PFSK-1 (cell line): ENCODE results near the gene CATSPERE.

ENCODE experiments used
- FOXP2 ChIP-seq: optimal IDR thresholded peaks from 2 replicates; pipeline ENCODE3; 2011; ENCODE audit warnings: borderline replicate concordance, control low read depth, inconsistent platforms; ENCODE audit not compliant: insufficient read depth; ENCODE audit errors: extremely low read length, extremely low read depth
- POLR2AphosphoS5 ChIP-seq: IDR thresholded peaks from 2 replicates; pipeline ENCODE4 v1.6.1; 2012; ENCODE audit warnings: low read depth, mild to moderate bottlenecking, control low read depth, low read length, moderate library complexity
- SIN3A ChIP-seq: IDR thresholded peaks from 2 replicates; pipeline ENCODE4 v1.6.1; 2012; ENCODE audit warnings: mild to moderate bottlenecking, low read length, moderate library complexity, borderline replicate concordance; ENCODE audit not compliant: insufficient read depth
- TAF1 ChIP-seq: IDR thresholded peaks from 2 replicates; pipeline ENCODE4 v1.6.1; 2012; ENCODE audit warnings: low read length, control low read depth, borderline replicate concordance; ENCODE audit not compliant: insufficient read depth
- TF ChIP-seq, protein P1 (sequence below), 2 experiments: IDR thresholded peaks; 2 replicates each; pipeline versions ENCODE4 v1.6.1 to v1.8.0; 2011 to 2012; ENCODE audit warnings: low read depth in 2 of 2, low read length in 2 of 2, control low read depth in 1 of 2, inconsistent platforms in 1 of 2, mild to moderate bottlenecking in 1 of 2, moderate library complexity in 1 of 2; ENCODE audit not compliant: insufficient read depth in 1 of 2

The CATSPERE gene

DNA sequence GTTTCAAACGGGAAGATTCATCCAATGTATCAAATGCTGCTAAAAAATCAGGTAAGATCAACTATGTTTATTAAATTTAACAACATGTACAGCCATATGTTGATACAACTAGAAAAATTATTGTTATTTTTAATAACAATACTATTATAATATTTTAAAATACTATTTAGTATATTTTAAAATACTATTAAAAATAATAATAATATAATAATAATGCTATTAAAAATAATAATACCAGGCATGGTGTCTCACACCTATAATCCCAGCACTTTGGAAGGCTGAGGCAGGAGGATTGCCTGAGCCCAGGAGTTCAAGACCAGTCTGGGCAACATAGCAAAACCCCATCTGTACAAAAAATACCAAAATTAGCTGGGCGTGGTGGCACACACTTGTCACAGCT lies 54.6 kb downstream of the CATSPERE start:
- TF ChIP-seq POLR2AphosphoS5 (no peak), FOXP2 (no peak), SIN3A (no peak), TAF1 (no peak)
- TF ChIP-seq, protein P1, sequence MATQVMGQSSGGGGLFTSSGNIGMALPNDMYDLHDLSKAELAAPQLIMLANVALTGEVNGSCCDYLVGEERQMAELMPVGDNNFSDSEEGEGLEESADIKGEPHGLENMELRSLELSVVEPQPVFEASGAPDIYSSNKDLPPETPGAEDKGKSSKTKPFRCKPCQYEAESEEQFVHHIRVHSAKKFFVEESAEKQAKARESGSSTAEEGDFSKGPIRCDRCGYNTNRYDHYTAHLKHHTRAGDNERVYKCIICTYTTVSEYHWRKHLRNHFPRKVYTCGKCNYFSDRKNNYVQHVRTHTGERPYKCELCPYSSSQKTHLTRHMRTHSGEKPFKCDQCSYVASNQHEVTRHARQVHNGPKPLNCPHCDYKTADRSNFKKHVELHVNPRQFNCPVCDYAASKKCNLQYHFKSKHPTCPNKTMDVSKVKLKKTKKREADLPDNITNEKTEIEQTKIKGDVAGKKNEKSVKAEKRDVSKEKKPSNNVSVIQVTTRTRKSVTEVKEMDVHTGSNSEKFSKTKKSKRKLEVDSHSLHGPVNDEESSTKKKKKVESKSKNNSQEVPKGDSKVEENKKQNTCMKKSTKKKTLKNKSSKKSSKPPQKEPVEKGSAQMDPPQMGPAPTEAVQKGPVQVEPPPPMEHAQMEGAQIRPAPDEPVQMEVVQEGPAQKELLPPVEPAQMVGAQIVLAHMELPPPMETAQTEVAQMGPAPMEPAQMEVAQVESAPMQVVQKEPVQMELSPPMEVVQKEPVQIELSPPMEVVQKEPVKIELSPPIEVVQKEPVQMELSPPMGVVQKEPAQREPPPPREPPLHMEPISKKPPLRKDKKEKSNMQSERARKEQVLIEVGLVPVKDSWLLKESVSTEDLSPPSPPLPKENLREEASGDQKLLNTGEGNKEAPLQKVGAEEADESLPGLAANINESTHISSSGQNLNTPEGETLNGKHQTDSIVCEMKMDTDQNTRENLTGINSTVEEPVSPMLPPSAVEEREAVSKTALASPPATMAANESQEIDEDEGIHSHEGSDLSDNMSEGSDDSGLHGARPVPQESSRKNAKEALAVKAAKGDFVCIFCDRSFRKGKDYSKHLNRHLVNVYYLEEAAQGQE (IDR thresholded peaks at IDR 0.05; ENCODE audit: insufficient read depth in 1 of 2, low read depth in 2 of 2, low read length in 2 of 2), result no peak

- no peak for TF ChIP-seq POLR2AphosphoS5
- TF ChIP-seq SIN3A, result no peak
- TF ChIP-seq, protein P1 (IDR thresholded peaks at IDR 0.05; ENCODE audit: insufficient read depth in 1 of 2, low read depth in 2 of 2, low read length in 2 of 2), result no peak
- TF ChIP-seq FOXP2, result no peak
- no peak for TF ChIP-seq TAF1
These were observed 75.2 kb downstream of the CATSPERE start for GRCh38 chr1:244536316-244536715.

DNA sequence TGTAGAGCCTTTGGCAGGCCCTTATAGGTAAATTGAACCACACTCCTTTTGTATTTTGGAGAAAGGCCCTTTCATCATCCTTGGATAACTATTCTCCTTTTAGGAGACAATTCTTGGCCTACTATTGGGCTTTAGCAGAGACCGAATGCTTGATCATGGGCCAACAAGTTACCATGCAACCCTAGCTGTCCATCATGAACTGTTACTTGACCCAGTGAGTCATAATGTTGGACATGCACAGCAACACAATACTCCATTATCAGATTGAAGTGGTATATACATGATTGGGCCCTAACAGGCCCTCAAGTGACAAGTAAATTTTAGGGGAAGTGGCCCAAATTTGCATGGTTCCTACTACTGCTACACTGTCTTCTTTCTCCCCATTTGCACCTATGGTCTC lies 84.4 kb downstream of the CATSPERE start:
- TF ChIP-seq TAF1 (no peak), POLR2AphosphoS5 (no peak), SIN3A (no peak), FOXP2 (no peak)
- TF ChIP-seq, protein P1 (IDR thresholded peaks at IDR 0.05; ENCODE audit: insufficient read depth in 1 of 2, low read depth in 2 of 2, low read length in 2 of 2), result no peak

DNA sequence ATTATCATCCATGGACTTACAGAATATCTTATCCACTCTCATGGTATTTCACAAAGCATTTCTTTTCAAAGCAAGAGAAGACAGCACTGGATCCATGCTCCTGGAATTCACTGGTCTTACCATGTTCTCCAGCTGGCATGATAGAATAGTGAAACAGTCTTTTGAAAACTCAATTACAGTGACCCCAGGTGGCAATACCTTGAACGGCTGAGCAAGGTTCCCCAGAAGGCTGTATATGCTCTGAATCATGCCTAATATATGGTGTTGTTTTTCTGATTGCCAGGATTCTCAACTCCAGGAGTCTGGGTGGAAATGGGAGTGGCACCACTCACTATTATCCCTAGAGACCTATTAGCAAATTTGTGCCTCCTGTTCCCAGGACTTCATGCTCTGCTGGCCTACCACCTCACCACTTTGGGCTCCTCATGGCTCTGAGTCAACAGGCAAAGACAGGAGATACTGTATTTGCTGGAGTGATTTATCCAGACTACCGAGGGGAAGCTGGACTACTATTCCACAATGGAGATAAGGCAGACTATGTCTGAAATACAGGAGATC lies 87.6 kb downstream of the CATSPERE start:
- TF ChIP-seq, protein P1 (IDR thresholded peaks at IDR 0.05; ENCODE audit: insufficient read depth in 1 of 2, low read depth in 2 of 2, low read length in 2 of 2), result no peak
- TF ChIP-seq FOXP2 (no peak), POLR2AphosphoS5 (no peak), TAF1 (no peak), SIN3A (no peak)

DNA sequence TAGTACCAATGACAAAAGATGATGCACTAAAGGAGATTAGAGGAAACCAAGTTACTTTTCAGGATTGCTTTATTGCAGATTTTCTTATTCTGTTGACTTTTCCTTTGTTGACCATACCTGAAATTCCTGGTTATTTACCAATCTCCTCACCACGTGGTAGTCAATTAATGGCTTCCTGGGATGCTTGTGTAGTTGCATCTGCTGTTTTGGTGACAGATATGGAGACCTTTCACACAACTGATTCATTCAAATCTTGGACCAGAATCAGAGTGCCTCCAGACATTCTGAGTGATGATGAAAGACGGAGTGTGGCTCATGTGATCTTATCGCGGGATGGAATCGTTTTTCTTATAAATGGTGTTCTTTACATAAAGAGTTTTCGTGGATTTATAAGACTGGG lies 91.3 kb downstream of the CATSPERE start:
- TF ChIP-seq POLR2AphosphoS5 (no peak), TAF1 (no peak), SIN3A (no peak)
